Activated T-helper 17 cell treated with anti-CD3 and anti-CD28 coated beads, Interleukin-2, amount 50 U/mL, for 72 hours (primary cell): ENCODE data around the gene ZNF625. TPM values are rescaled to one million over a fixed set of nuclear protein-coding genes. Genes with fewer than 3 reads are reported as not detected.

Experiments
- ATAC-seq: fragments of 150-1000 bp; cut with Tn5 transposase; replicated peaks from 2 replicates; pipeline ENCODE4 v1.10.0; 2021; ENCODE audit warnings: mild to moderate bottlenecking, moderate library complexity
- H3K27ac Mint-ChIP-seq: one replicate; pipeline ENCODE4 v1.8.0; 2022; ENCODE audit warnings: mixed read lengths
- H3K27me3 Mint-ChIP-seq: one replicate; pipeline ENCODE4 v1.8.0; 2022; ENCODE audit warnings: mixed read lengths
- H3K36me3 Mint-ChIP-seq: one replicate; pipeline ENCODE4 v1.8.0; 2022; ENCODE audit warnings: low read depth, mild to moderate bottlenecking, mixed read lengths
- H3K4me1 Mint-ChIP-seq: one replicate; pipeline ENCODE4 v1.8.0; 2022; ENCODE audit warnings: mixed read lengths
- H3K4me3 Mint-ChIP-seq: one replicate; pipeline ENCODE4 v1.8.0; 2022; ENCODE audit warnings: mild to moderate bottlenecking, mixed read lengths
- H3K9me3 Mint-ChIP-seq: one replicate; pipeline ENCODE4 v1.8.0; 2022; ENCODE audit warnings: mixed read lengths
- total RNA-seq, 2 donors: library from RNA; stranded (reverse); gene quantifications; one replicate each; pipeline ENCODE4 v1.2.3, GENCODE V29; 2022

The ZNF625 gene
- total RNA-seq, 2 donors from 2014 or later = 2.0 to 2.2 TPM

DNA sequence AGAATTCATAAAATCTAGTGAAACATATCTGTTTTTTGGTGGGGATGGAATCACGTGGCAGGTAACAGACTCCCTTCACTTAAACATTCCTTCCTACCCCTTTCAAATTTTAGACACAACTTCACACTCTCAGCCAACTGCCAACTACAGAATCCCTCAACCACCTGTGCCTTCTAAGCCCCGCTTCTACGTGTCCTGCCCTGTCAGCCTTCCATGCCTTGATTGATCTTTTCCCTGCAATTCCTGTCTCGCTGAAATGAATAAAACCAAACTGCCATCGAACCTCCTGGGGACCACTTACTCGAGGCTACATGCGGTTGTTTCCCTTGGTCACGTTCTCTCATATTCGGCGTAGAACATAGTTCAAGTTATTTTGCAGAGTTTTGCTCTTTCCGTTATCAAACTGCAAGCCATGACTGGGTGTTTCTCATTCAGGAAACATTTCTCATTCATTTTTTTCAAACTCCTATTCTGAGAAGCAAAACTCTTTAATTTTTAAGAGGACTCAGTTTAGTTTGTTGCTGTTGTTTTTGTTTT is 1.1 kb downstream of the ZNF625 start:
- peaks cover 3% of the 10 kb centered on the region for H3K27me3 Mint-ChIP-seq
- no peaks in the 10 kb centered on the region for H3K9me3 Mint-ChIP-seq
- H3K27ac Mint-ChIP-seq = no peak overlapping the region
- H3K4me1 Mint-ChIP-seq = no peaks in the 10 kb centered on the region
- no peaks in the 10 kb centered on the region for H3K36me3 Mint-ChIP-seq
- no peak for ATAC-seq
- peak overlapping the region; percentile 86 for H3K4me3 Mint-ChIP-seq

DNA sequence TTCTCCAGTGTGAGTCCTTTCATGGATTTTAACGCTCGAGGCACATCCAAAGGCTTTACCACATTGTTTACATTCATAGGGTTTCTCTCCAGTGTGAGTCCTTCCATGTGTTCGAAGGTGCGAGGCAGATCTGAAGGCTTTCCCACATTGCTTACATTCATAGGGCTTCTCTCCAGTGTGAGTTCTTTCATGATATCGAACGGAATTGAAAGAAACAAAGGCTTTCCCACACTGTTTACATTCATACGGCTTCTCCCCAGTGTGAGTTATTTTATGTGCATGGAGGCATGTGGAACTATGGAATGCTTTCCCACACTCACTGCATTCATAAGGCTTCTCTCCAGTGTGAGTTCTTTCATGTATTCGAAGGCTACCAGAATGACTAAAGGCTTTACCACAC is 11.2 kb downstream of the ZNF625 start:
- Mint-ChIP-seq H3K36me3 (peaks cover 25% of the 10 kb centered on the region), H3K27ac (no peak overlapping the region), H3K4me3 (no peak overlapping the region), H3K4me1 (peaks cover 10% of the 10 kb centered on the region), H3K27me3 (no peaks in the 10 kb centered on the region), H3K9me3 (peaks cover 12% of the 10 kb centered on the region)
- no peak for ATAC-seq

DNA sequence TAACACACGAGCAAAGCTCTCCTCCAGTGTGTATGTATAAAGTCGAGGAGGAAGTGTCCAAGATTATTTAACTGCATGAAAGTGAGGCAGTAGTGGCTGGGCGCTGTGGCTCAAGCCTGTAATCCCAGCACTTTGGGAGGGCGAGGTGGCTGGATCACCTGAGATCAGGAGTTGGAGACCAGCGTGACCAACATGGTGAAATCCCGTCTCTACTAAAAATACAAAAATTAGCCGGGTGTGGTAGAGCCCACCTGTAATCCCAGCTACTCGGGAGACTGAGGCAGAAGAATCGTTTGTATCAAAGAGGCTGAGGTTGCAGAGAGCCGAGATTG is 15.2 kb downstream of the ZNF625 start:
- Mint-ChIP-seq H3K4me1 (peaks cover 26% of the 10 kb centered on the region), H3K27ac (peak overlapping the region; percentile 40), H3K4me3 (peak overlapping the region; percentile 88), H3K27me3 (no peaks in the 10 kb centered on the region), H3K9me3 (peaks cover 12% of the 10 kb centered on the region), H3K36me3 (peaks cover 26% of the 10 kb centered on the region)
- ATAC-seq = no peak

- H3K9me3 Mint-ChIP-seq = peaks cover 7% of the 10 kb centered on the region
- no peaks in the 10 kb centered on the region for H3K27me3 Mint-ChIP-seq
- peak overlapping the region; percentile 88 for H3K4me3 Mint-ChIP-seq
- peaks cover 26% of the 10 kb centered on the region for H3K4me1 Mint-ChIP-seq
- ATAC-seq = peak; percentile 64
- peaks cover 22% of the 10 kb centered on the region for H3K36me3 Mint-ChIP-seq
- peak overlapping the region; percentile 40 for H3K27ac Mint-ChIP-seq
Measured at GRCh38 chr19:12140545-12141404, 15.8 kb downstream of the ZNF625 start.

GRCh38 chr19:12139885-12140544 is 16.5 kb downstream of the ZNF625 start, which contains the start of gene ZNF20:
Gene ZNF20 (minus strand): TSS chr19:12140350. CDS start chr19:12140182, 168 bp downstream.
- Mint-ChIP-seq H3K9me3 (no peaks in the 10 kb centered on the region), H3K4me3 (peak within 1 kb of the TSS; percentile 88), H3K36me3 (peaks cover 24% of the 10 kb centered on the region), H3K27me3 (no peaks in the 10 kb centered on the region), H3K4me1 (peaks cover 26% of the 10 kb centered on the region), H3K27ac (peak within 1 kb of the TSS; percentile 40)
- ATAC-seq = peak; percentile 97

GRCh38 chr19:12139269-12139668 is 17.3 kb downstream of the ZNF625 start:
- Mint-ChIP-seq H3K4me3 (peak overlapping the region; percentile 88), H3K4me1 (peaks cover 26% of the 10 kb centered on the region), H3K36me3 (peaks cover 31% of the 10 kb centered on the region), H3K27me3 (no peaks in the 10 kb centered on the region), H3K27ac (no peak overlapping the region), H3K9me3 (no peaks in the 10 kb centered on the region)
- ATAC-seq = no peak

- Mint-ChIP-seq H3K4me1 (peaks cover 26% of the 10 kb centered on the region), H3K4me3 (peak overlapping the region; percentile 39), H3K36me3 (peaks cover 50% of the 10 kb centered on the region), H3K27ac (peak overlapping the region; percentile 18), H3K9me3 (peaks cover 10% of the 10 kb centered on the region), H3K27me3 (no peaks in the 10 kb centered on the region)
- peak; percentile 37 for ATAC-seq
Measured at GRCh38 chr19:12137221-12137940, 19.2 kb downstream of the ZNF625 start.

DNA sequence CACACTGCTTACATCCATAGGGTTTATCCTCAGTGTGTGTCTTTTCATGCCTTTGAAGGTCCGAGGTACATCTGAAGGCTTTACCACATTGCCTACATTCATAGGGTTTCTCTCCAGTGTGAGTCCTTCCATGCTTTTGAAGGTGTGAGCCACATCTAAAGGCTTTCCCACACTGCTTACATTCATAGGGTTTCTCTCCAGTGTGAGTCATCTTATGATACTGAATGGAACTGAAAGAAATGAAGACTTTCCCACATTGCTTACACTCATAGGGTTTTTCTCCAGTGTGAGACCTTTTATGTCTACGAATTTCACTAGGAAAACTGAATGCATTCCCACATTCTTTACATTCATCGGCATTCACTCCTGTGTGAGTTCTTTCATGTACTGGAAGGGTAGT is 23.5 kb downstream of the ZNF625 start:
- Mint-ChIP-seq H3K4me3 (no peak overlapping the region), H3K9me3 (peaks cover 15% of the 10 kb centered on the region), H3K4me1 (peaks cover 10% of the 10 kb centered on the region), H3K36me3 (peaks cover 58% of the 10 kb centered on the region), H3K27ac (no peak overlapping the region), H3K27me3 (no peaks in the 10 kb centered on the region)
- ATAC-seq = peak; percentile 19

DNA sequence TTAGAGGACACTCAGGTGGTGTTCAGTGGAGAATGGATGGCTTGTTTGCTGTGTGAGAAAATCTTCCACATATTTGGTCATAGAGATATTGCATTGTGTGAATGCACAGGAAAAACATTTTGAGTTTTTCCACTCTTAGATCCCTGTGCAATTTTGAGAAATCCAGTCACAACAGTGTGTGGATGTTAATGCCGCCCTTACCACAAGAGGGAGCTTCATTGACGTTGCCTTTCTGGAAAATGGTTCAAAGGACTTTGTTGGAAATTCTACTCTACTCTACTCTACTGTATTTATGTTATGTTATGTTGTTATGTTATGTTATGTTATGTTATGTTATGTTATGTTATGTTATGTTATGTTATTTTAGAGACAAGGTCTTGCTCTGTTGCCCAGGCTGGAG is 29.8 kb downstream of the ZNF625 start:
- Mint-ChIP-seq H3K4me3 (no peak overlapping the region), H3K27ac (no peak overlapping the region), H3K9me3 (peaks cover 7% of the 10 kb centered on the region), H3K4me1 (no peaks in the 10 kb centered on the region), H3K36me3 (peaks cover 1% of the 10 kb centered on the region), H3K27me3 (no peaks in the 10 kb centered on the region)
- peak; percentile 12 for ATAC-seq

- no peak overlapping the region for H3K4me3 Mint-ChIP-seq
- no peak for ATAC-seq
- H3K27ac Mint-ChIP-seq = no peak overlapping the region
Measured at GRCh38 chr19:12117201-12117970, 39.1 kb downstream of the ZNF625 start.

DNA sequence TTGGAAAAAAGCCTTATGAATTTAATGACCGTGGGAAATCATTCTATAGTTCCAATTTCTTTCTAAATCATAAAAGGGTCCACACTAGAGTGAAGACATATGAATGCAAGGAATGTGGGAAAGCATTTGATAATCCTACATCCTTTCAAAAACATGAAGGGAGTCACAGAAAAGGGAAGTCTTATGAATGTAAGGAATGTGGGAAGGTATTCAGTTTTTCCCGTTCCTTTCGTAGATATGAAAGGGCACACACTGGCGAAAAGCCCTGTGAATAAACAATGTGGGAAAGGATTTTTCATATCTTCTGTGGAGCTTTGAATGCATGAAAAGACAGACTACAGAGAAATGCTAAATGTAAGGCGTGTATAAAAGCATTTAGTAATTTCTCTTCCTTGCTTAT is 43.4 kb downstream of the ZNF625 start:
- Mint-ChIP-seq H3K4me1 (peaks cover 4% of the 10 kb centered on the region), H3K4me3 (peak overlapping the region; percentile 45), H3K27ac (peak overlapping the region; percentile 23), H3K9me3 (no peaks in the 10 kb centered on the region), H3K36me3 (no peaks in the 10 kb centered on the region), H3K27me3 (no peaks in the 10 kb centered on the region)
- no peak for ATAC-seq

More at GRCh38 chr19:12117201-12117970, 39.1 kb downstream of the ZNF625 start:
- H3K27me3 Mint-ChIP-seq = no peaks in the 10 kb centered on the region
- no peaks in the 10 kb centered on the region for H3K36me3 Mint-ChIP-seq
- no peaks in the 10 kb centered on the region for H3K4me1 Mint-ChIP-seq
- H3K9me3 Mint-ChIP-seq = no peaks in the 10 kb centered on the region

DNA sequence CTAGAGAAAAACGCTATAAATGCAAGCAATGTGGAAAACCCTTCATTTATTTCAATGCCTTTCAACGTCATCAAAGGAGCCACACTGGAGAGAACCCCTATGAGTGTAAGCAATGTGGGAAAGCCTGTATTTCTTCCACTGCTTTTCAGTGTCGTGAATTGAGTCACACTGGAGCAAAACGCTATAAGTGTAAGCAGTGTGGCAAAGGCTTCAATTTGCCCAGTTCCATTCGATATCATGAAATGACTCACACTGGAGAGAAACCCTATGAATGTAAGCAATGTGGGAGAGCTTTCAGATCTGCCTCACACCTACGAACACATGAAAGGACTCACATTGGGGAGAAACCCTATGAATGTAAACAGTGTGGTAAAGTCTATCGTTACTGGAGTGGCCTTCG is 43.8 kb downstream of the ZNF625 start:
- H3K4me1 Mint-ChIP-seq = peaks cover 4% of the 10 kb centered on the region
- no peaks in the 10 kb centered on the region for H3K36me3 Mint-ChIP-seq
- H3K9me3 Mint-ChIP-seq = no peaks in the 10 kb centered on the region
- ATAC-seq = peak; percentile 90
- H3K27me3 Mint-ChIP-seq = no peaks in the 10 kb centered on the region
- peak overlapping the region; percentile 45 for H3K4me3 Mint-ChIP-seq
- H3K27ac Mint-ChIP-seq = peak overlapping the region; percentile 80

GRCh38 chr19:12111943-12112637 is 44.4 kb downstream of the ZNF625 start:
- Mint-ChIP-seq H3K4me3 (peak overlapping the region; percentile 45), H3K9me3 (no peaks in the 10 kb centered on the region), H3K27ac (peak overlapping the region; percentile 80), H3K36me3 (no peaks in the 10 kb centered on the region), H3K27me3 (no peaks in the 10 kb centered on the region), H3K4me1 (peaks cover 4% of the 10 kb centered on the region)
- peak; percentile 40 for ATAC-seq
